Stimulated activated CD8-positive, alpha-beta memory T cell treated with anti-CD3 and anti-CD28 coated beads, Interleukin-12 subunit alpha, Interleukin-12 subunit beta, amount 100 ng/mL, for 4 hours (primary cell): ENCODE measurements around the gene CD302.
"Not testable (repeated sequence)": the region's sequence is repeated elsewhere in the genome, so short reads cannot be mapped to it uniquely, and the experiment has no call there.

ENCODE experiments used
- DNase-seq: peaks from one replicate; pipeline ENCODE4 v3.0.0-alpha.2; 2020; ENCODE audit warnings: low read depth

Gene CD302

GRCh38 chr2:159793326-159793725 is 4.7 kb downstream of the CD302 start:
- DNase-seq = no peak

- DNase-seq = no peak
These were observed 5.4 kb downstream of the CD302 start for GRCh38 chr2:159792599-159792998.

GRCh38 chr2:159792036-159792435 is 6.0 kb downstream of the CD302 start:
- no peak for DNase-seq

DNA sequence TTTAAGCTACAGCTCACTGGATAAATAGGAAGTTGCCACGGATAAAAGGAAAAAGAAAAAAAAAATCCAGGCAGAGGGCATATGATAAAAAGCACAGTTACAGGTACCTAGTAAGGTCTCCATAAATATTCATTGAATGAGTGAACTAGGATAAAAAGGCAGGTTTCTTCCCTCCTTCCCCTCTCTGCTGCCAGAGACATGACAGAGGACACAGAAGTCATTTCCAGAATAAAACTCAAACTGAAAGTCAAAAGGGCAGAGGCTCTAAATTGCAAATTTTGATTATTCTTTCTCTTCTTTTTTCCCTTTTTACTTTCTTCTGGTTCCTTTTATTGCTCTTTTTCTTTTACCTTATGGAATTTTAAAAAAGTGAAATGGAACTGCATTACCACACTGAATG is 7.7 kb downstream of the CD302 start:
- DNase-seq = no peak

DNA sequence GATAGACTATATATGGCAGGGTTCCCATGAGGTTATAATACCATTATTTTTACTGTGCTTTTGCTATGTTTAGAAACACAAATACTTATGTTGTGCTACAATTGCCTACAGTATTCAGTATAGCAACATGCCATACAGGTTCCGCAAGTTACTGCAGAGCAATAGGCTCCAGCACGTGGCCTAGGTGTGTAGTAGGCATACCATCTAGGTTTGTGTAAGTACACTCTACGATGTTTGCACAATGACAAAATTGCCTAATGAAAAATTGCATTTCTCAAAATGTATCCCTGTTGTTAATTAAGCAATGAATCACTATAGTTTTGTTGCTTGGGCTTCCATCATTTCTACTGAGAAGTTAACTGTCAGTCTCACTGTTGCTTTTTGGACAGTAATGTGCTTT is 9.8 kb downstream of the CD302 start:
- no peak for DNase-seq

DNA sequence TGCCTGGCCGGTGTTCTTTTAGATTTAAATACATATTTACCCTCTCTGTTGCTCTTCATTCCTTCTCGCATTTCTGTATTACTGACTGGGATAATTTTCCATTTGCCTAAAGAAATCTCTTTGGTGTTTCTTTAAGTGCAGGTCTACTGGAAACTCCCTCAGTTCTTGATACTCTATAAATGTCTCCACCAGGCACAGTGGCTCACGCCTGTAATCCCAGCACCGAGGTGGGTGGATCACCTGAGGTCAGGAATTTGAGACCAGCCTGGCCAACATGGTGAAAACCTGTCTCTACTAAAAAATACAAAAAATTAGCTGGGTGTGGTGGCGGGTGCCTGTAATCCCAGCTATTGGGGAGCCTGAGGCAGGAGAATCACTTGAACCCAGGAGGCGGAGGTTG is 10.4 kb downstream of the CD302 start:
- not testable (repeated sequence) for DNase-seq

DNA sequence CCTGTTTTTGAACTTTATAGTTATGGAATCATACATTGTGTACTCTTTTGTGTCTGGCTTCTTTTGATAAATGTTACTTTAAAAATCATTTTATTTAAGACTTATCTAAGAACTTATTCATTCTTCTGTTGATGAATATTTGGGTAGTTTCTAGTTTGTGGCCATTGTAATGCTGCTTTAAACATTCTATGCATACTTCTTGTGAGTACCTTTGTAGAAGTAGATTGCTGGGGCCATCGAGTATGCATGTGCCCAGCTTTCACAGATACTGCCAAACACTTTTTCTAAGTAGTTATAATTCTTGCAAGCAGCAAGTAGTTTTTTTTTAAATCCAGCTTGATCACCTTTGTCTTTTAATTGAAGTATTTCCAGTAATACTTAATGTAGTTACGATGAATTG is 11.1 kb downstream of the CD302 start:
- DNase-seq = no peak

DNA sequence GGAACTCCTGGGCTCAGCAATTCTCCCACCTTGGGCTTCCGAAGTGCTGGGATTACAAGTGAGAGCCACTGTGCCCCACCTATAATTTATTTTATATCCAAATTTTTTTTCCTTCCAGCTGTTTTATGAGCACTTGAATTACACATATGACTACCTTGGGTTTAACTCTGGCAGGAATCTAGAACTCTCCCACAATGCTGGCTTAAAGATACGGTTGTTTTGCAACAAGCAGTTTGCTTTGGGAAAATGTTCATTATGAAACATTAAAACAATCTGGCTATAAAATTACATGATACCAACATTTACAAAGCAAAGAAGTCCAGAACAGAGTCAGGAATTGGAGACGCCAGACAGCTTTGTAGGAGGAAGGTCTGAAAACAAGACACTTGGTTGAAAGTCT is 12.8 kb downstream of the CD302 start:
- no peak for DNase-seq

DNA sequence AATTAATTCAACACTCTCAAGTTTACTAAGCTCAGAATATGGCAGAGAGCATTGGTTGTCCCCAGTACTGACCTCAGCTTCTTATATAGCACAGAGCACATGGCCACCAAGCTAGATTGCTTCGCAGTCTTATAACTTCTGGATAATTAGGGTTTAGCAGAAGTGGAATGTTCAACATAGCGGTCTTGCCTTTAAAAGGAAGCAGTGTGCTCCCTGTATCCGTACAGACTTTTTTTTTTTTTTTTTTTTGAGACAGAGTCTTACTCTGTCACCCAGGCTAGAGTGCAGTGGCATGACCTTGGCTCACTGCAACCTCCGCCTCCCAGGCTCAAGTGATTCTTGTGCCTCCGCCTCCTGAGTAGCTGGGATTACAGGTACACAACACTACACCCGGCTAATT is 13.3 kb downstream of the CD302 start:
- DNase-seq = not testable (repeated sequence)

- no peak for DNase-seq
These were observed 14.5 kb downstream of the CD302 start for GRCh38 chr2:159783556-159783955.

- no peak for DNase-seq
These were observed 21.7 kb downstream of the CD302 start for GRCh38 chr2:159776321-159776720.

GRCh38 chr2:159775021-159775420 is 23.0 kb downstream of the CD302 start:
- no peak for DNase-seq

GRCh38 chr2:159774370-159774990 is 23.5 kb downstream of the CD302 start:
- no peak for DNase-seq

GRCh38 chr2:159773886-159774285 is 24.1 kb downstream of the CD302 start:
- DNase-seq = no peak

DNA sequence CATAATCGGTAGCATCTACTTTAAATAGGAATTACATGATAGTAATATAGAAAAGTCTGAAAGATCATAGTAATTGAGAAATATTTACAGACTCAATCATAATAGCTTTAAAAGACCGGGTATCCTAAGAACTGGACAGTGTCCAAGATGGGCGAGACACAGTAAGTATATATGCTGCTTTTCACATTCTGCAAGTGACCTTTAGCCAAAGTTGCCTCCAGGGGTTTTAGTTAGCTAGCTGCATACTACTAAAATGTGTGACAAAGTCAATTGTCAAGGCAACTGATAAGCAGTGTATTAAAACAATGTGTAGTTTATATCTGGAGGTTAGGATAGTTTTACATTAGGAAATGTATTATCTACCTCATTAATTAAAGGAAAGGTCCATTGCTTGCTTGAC is 24.6 kb downstream of the CD302 start:
- no peak for DNase-seq

DNA sequence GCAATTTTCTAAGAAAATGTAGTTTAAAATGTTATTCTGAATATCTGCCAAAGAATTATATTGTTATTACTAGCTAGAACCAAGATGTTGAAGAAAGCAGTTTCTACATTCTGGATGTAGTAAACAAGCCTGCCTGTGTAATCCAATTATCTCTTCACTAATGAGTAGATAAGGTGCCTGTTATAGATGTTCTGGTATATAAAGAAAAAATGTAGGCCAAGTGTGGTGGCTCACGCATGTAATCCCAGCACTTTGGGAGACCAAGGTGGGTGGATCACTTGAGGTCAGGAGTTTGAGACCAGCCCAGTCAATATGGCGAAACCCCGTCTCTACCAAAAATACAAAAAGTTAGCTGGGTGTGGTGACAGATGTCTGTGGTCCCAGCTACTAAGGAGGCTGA is 28.9 kb downstream of the CD302 start:
- no peak for DNase-seq

GRCh38 chr2:159762075-159762474 is 35.9 kb downstream of the CD302 start:
- no peak for DNase-seq

DNA sequence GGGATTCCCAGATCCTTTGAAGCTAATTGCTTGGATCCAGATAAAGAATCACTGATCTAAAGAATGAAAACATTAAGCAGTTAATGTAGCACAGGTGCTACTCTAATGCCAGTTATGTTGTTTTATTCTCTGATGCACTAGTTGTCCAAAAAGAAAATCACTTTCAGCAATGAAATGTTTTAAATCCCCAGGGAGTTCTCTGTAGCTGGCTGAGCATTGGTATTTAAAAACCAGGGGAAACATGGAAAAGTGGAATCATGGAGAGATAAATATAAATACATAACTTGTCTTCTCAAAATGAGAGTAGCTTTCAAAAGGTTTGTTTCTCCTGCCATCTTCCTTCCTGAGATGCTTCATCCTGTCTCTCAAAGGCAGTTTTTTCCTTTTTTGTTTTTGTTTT is 37.7 kb downstream of the CD302 start:
- DNase-seq = no peak

DNA sequence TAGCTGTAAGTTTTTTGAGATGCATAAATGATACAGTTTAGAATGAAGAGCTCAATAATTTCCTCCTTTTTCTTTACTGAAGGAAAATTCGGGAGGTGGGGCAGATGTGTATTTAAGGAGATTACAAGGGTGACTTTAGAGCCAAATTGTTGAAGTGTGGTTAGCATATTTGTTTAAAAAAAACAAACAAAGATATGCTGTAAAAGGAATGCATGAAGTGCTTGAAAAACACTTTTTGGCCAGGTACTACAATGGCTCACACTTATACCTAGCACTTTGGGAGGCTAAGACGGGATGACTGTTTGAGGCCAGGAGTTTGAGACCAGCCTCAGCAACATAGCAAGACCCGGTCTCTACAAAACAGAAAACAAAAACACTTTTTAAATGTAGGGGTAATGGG is 38.4 kb downstream of the CD302 start:
- no peak for DNase-seq

DNA sequence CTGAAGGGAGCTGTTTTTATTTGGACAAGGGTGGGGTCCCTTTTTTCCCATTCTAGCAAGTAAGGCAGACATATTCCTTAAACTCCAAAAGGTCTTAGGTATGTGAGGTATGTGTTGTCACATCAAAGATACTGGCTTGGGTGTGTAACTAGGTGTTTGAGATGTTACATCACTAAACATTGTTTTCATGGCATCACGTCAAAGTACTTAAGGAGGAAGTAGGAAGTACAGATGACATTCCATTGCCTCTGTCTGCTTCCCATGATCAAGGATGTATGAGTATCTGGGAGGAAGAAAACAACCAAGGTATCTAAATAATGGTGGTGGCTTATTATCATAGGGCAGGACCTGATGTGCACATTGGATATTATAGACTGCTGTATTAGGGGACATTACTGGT is 39.3 kb downstream of the CD302 start:
- no peak for DNase-seq

GRCh38 chr2:159758239-159758638 is 39.8 kb downstream of the CD302 start:
- DNase-seq = no peak

DNA sequence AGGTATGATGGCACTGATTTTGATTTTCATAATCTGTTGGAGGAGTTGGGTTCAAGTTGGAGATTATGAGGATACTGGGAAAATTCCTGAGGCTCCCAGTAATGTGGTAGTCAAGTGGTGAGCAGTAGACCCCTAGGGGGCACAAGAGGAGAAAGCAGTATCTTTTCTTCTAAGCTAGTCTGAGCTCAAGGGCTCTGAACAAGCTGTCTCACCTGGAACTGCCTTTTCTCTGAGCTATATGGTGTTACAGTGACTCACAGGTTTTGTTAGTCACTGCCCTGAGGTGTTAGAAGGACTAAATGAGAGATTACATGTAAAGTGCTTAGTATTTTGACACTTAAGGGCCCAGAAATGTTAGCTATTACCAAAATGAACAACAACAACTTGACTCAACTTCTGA is 42.2 kb downstream of the CD302 start:
- no peak for DNase-seq

GRCh38 chr2:159755014-159755413 is 43.0 kb downstream of the CD302 start:
- DNase-seq = no peak

- DNase-seq = no peak
These were observed 44.2 kb downstream of the CD302 start for GRCh38 chr2:159753797-159754196.

DNA sequence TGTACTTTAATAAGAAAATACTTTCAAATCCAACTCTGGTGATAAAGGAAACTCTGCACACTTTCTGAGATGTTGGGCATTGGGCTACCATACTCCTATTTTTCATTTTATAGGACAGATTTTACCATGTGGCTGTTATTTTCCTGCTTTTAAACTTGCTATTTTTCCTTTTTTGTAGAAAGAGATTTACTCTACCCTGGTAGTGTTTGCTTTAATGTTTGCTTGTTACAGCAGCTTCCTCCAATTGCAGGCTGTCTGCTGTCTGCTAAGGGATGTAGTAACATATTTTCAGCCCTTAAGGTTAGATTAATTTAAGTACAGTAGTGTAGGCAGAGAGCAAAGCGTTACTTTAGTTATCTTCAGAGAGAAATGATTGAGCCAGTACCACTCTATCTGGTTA is 47.1 kb downstream of the CD302 start:
- DNase-seq = no peak
